Adrenal gland (tissue), 19 donors: ENCODE data around the gene WFIKKN2. TPM values are rescaled to one million over a fixed set of nuclear protein-coding genes. Genes with fewer than 3 reads are reported as not detected.

ENCODE experiments used
- DNase-seq, 7 donors: peaks; one replicate each; pipeline ENCODE4 v3.0.0-alpha.2; 2019 to 2020
- H3K27ac ChIP-seq, 5 donors: fragments of 200-600 bp; sonication (generic) in 4 of 5; 1 replicate in 3 of 5; 2 replicates in 2 of 5; pipeline versions ENCODE4 v1.5.1 to v1.8.0; 2016 to 2020; ENCODE audit warnings: mild to moderate bottlenecking in 1 of 5
- H3K27me3 ChIP-seq: fragments of 200-600 bp; 2 replicates; pipeline ENCODE4 v1.8.0; 2021
- H3K36me3 ChIP-seq, 2 donors: fragments of 200-600 bp; replicated peaks in 1 of 2; 1 replicate in 1 of 2; 2 replicates in 1 of 2; pipeline versions ENCODE4 v1.5.1 to v1.8.0; 2018 to 2022
- H3K4me1 ChIP-seq, 2 donors: fragments of 200-600 bp; replicated peaks in 1 of 2; 1 replicate in 1 of 2; 2 replicates in 1 of 2; pipeline versions ENCODE4 v1.5.1 to v1.8.0; 2018 to 2021
- H3K4me3 ChIP-seq, 4 donors: fragments of 200-600 bp; sonication (generic) in 3 of 4; one replicate each; pipeline ENCODE4 v1.5.1; 2016 to 2018
- H3K9me3 ChIP-seq, 3 donors: fragments of 200-600 bp; sonication (generic) in 1 of 3; replicated peaks in 1 of 3; 1 replicate in 2 of 3; 2 replicates in 1 of 3; pipeline versions ENCODE4 v1.5.1 to v1.8.0; 2016 to 2021
- CTCF ChIP-seq, 6 experiments: fragments of 450-650 bp in 4 of 6; fragments of 200-600 bp in 2 of 6; sonication (generic) in 1 of 6; IDR thresholded peaks; 1 replicate in 5 of 6; 2 replicates in 1 of 6; pipeline versions ENCODE4 v1.5.1 to v1.8.0; 2016 to 2021; ENCODE audit warnings: antibody characterized with exemption in 6 of 6, mild to moderate bottlenecking in 2 of 6, moderate library complexity in 1 of 6
- POLR2A ChIP-seq, 2 donors: fragments of 450-650 bp; IDR thresholded peaks; one replicate each; pipeline ENCODE4 v1.6.1; 2017; ENCODE audit warnings: antibody characterized with exemption in 2 of 2, mild to moderate bottlenecking in 2 of 2, moderate library complexity in 1 of 2
- WGBS, 4 donors: extraction: QIAGEN DNeasy Blood & Tissue Kit in 2 of 4; methylation state at CpG; one replicate each; pipeline versions ENCODE4 v1.1.5 to v1.1.7; 2013 to 2017; 5-methylcytosine and 5-hydroxymethylcytosine counted together
- intact Hi-C, 2 donors: fragments of 100-400 bp; cut with DNase I; formaldehyde crosslinking; loops; one replicate each; pipeline versions ENCODE4 v1.14.1 to v1.15.0; 2022 to 2023
- long read RNA-seq, 10 donors: library from polyadenylated mRNA in 3 of 10; unstranded in 2 of 10; stranded (forward) in 1 of 10; transcript quantifications; one replicate each; pipeline ENCODE4 v2.0.0 and lab custom pipeline, GENCODE V29; 2021 to 2026
- polyA plus RNA-seq, 3 donors: library from polyadenylated mRNA; stranded (reverse); fragments of 200-250 nt in 2 of 3; fragments of 350-450 nt in 1 of 3; fragmentation: Illumina TruSeq in 1 of 3; extraction: RNeasy Lipid Tissue Mini Kit (QIAGEN cat#74804) in 1 of 3; gene quantifications; one replicate each; pipeline ENCODE4 v1.2.3, GENCODE V29; 2013 to 2014
- total RNA-seq, 9 donors: library from RNA; depleted of rRNA in 4 of 9; stranded (reverse); fragments of >200 nt in 4 of 9; fragments of 120-200 nt in 1 of 9; fragmentation: NEBNext Ultra II Directional in 1 of 9; extraction: Animal tissue kit (Norgen Biotek cat#: 25700) in 1 of 9; gene quantifications; one replicate each; pipeline versions ENCODE4 v1.1.0 to v1.2.4, GENCODE V29; 2013 to 2023
- donor health status: healthy with polysubstance abuse.
- donor health status: Bipolar disorder and iron deficiency.
- donor health status: DM: yes; HTN: yes; CAD: no.
- donor health status: DM: no; HTN: no; CAD: no.
- donor health status: DM: no; HTN: no; CAD: no.
- donor health status: DM: yes; HTN: yes; CAD: no.

The WFIKKN2 gene, protein sequence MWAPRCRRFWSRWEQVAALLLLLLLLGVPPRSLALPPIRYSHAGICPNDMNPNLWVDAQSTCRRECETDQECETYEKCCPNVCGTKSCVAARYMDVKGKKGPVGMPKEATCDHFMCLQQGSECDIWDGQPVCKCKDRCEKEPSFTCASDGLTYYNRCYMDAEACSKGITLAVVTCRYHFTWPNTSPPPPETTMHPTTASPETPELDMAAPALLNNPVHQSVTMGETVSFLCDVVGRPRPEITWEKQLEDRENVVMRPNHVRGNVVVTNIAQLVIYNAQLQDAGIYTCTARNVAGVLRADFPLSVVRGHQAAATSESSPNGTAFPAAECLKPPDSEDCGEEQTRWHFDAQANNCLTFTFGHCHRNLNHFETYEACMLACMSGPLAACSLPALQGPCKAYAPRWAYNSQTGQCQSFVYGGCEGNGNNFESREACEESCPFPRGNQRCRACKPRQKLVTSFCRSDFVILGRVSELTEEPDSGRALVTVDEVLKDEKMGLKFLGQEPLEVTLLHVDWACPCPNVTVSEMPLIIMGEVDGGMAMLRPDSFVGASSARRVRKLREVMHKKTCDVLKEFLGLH
- 1 to 10 TPM in 8 of 9 donors, under 1 TPM in 1; 0.95 to 4.3 (median 1.5) TPM for total RNA-seq
- 1 to 10 TPM in 2 of 3 donors, under 1 TPM in 1; 0.81 to 1.4 (median 1.4) TPM for polyA plus RNA-seq
- long read RNA-seq, donor 1, partial matches to known transcripts: 0 of 2 reads
- long read RNA-seq, donor 1, other reads (novel, unspliced or antisense): 0 of 2 reads
- long read RNA-seq, donor 2, transcript WFIKKN2-201 (2 exons, 3,588 nt): major isoform, 6 of 6 reads
- long read RNA-seq, donor 2, partial matches to known transcripts: 0 of 6 reads
- long read RNA-seq, donor 2, other reads (novel, unspliced or antisense): 0 of 6 reads
- long read RNA-seq, donor 3, partial matches to known transcripts: 0 of 1 reads
- long read RNA-seq, donor 3, other reads (novel, unspliced or antisense): 0 of 1 reads
- long read RNA-seq, donor 4: 0 reads
- long read RNA-seq, donor 5, partial matches to known transcripts: 0 of 6 reads
- long read RNA-seq, donor 5, other reads (novel, unspliced or antisense): 2 of 6 reads
- long read RNA-seq, donor 6: 0 reads
- long read RNA-seq, donor 7, partial matches to known transcripts: 0 of 3 reads
- long read RNA-seq, donor 7, other reads (novel, unspliced or antisense): 0 of 3 reads
- long read RNA-seq, donor 8, partial matches to known transcripts: 0 of 4 reads
- long read RNA-seq, donor 8, other reads (novel, unspliced or antisense): 0 of 4 reads
- long read RNA-seq, donor 9, partial matches to known transcripts: 0 of 1 reads
- long read RNA-seq, donor 9, other reads (novel, unspliced or antisense): 0 of 1 reads
- long read RNA-seq, donor 10, partial matches to known transcripts: 0 of 1 reads
- long read RNA-seq, donor 10, other reads (novel, unspliced or antisense): 0 of 1 reads

DNA sequence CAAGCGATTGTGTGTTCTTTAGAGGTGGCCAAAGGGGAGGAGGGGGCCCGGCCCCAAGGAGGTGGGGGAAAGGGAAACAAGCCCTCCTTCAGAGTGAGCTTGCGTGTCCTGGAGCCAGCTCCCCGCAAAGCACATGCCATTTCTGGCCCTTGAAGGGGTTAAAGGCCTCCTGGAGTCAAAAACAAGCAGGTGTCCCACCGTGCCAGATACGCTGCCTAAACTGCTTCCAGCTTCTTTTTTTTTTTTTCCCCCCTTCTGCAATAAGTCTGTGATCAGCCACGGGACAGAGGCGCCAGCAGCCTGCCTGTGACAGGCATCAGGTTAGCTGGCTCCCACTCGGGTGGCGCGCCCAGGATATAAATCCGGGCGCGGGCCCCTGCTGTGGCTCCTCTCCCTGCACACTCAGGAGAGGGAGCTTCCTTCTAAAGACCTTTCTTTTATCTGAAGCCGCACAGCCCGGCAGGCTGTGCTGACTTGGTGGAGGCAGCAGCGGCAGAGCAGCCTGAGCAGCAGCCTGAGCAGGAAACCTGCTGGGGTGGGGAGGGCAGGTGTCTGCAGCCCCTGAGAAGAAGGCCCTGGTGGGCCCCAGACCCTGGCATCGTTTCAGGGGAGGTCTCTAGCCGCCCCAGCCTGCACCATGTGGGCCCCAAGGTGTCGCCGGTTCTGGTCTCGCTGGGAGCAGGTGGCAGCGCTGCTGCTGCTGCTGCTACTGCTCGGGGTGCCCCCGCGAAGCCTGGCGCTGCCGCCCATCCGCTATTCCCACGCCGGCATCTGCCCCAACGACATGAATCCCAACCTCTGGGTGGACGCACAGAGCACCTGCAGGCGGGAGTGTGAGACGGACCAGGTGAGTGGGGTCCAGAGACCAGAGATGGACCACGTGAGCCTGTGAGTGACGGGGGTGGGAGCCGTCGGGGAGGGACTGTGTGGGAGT lies at the start of gene WFIKKN2:
TSS of gene WFIKKN2 (plus strand) at position 286 of the 934 bp plus-strand sequence. CDS start at position 638, 352 bp downstream.
- Histone ChIP-seq H3K4me1 (no peaks in the 10 kb centered on the region), H3K4me3 (peak within 1 kb of the TSS in 2 of 4 donors; percentile 3 to 39), H3K36me3 (no peaks in the 10 kb centered on the region), H3K27ac (peak within 1 kb of the TSS in 1 of 5 donors; percentile 18), H3K27me3 (no peaks in the 10 kb centered on the region), H3K9me3 (no peaks in the 10 kb centered on the region)
- intact Hi-C loops: loop anchor here (5.0 to 10.0 kb wide), 2 partner anchors 288 to 291 kb away; partner anchors contain the start of gene SPATA20 (in 2 of the 2)
- WGBS, 4 donors: 63 to 73% (median 65%) methylated on average over 31 to 39 of the region's 39 CpGs
- no peak for TF ChIP-seq POLR2A (IDR thresholded peaks at IDR 0.05)
- TF ChIP-seq CTCF (IDR thresholded peaks at IDR 0.05): no peak
- no peak for DNase-seq

DNA sequence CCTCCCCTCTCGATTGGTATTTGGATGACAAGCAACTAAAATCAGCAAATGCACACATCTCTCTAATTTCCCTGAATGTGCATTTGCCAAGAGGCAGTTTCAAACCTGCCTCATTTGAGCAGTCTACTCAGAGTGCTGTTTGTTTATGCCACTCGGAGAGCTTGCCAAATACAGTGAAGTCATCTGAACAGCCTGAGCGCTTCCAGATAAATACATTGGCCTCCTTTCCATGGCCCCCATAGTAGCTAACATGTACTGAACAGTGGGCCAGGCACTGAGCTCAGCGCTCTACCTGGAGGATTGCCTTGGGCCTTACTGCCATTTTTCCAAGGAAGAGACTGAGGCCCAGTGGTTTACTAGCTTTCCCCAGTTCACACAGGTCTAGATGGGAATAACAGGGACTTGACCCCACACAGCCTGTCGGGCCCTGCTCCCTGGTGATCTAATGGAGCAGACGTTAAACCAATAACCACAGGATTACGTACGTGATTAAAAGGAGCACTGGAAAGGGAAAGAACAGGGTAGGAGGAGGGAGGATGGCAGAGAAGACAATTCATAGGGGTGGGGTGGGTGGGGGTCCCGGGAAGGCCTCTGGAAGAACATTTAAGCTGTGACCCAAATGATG lies 49.3 kb upstream of the WFIKKN2 start:
- WGBS, 4 donors: 65 to 74% (median 69%) methylated on average over 9 of the region's 9 CpGs
- DNase-seq: peak in 2 of 7 donors; percentile 30 to 38
- H3K36me3 ChIP-seq: no peaks in the 10 kb centered on the region
- H3K27ac ChIP-seq: no peak overlapping the region
- no peak overlapping the region for H3K4me3 ChIP-seq
- no peak for TF ChIP-seq POLR2A (IDR thresholded peaks at IDR 0.05)
- TF ChIP-seq CTCF (IDR thresholded peaks at IDR 0.05): no peak
- H3K9me3 ChIP-seq: no peaks in the 10 kb centered on the region
- no peaks in the 10 kb centered on the region for H3K4me1 ChIP-seq
- intact Hi-C loops: no loop called here
- no peaks in the 10 kb centered on the region for H3K27me3 ChIP-seq

DNA sequence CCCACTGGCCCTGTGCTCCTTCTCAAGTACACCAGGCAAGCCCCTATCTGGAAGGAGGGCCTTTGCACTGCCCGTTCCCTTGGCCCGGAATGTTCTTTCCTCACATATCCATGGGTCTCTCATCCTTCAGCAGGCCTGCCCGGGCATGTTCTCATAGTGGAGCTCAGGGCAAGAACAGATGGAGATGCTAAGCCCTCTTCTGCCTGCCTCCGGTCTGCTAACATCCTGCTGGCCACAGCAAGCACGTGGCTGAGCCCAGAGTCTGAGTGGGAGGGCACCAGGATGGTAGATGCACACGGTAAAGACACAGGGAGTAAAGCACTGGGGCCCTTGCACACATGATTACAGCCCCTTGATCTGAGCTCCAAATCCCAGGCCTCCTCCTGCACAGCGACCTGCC lies 48.3 kb upstream of the WFIKKN2 start:
- no peak for DNase-seq
- Histone ChIP-seq H3K36me3 (no peaks in the 10 kb centered on the region), H3K27ac (no peak overlapping the region), H3K4me3 (no peak overlapping the region), H3K9me3 (no peaks in the 10 kb centered on the region), H3K27me3 (no peaks in the 10 kb centered on the region), H3K4me1 (no peaks in the 10 kb centered on the region)
- WGBS, 4 donors: 84 to 91% (median 88%) methylated on average over 7 of the region's 7 CpGs
- intact Hi-C loops: no loop called here
- TF ChIP-seq POLR2A (IDR thresholded peaks at IDR 0.05) (no peak), CTCF (IDR thresholded peaks at IDR 0.05) (no peak)
